SIG-M5 treated with dmso at 0.1 percent for 504 hours (cell line): ENCODE results near the gene JAK3.
"Not testable (repeated sequence)": the region's sequence is repeated elsewhere in the genome, so short reads cannot be mapped to it uniquely, and the experiment has no call there.

Experiments
- DNase-seq: peaks from one replicate; lab custom pipeline; 2025; ENCODE audit not compliant: unreplicated experiment; lab: John Stamatoyannopoulos, UW

Gene JAK3

GRCh38 chr19:17807731-17808316, 40.0 kb downstream of the JAK3 start:
- DNase-seq, result no peak

- DNase-seq, result peak; percentile 29
Observed at GRCh38 chr19:17806945-17807344, 40.8 kb downstream of the JAK3 start.

GRCh38 chr19:17805427-17805826, 42.4 kb downstream of the JAK3 start:
- no peak for DNase-seq

- peak; percentile 58 for DNase-seq
Observed at GRCh38 chr19:17803264-17803896, 44.4 kb downstream of the JAK3 start.

- no peak for DNase-seq
Observed at GRCh38 chr19:17802137-17802858, 45.5 kb downstream of the JAK3 start.

GRCh38 chr19:17798599-17798998, 49.2 kb downstream of the JAK3 start:
- not testable (repeated sequence) for DNase-seq

GRCh38 chr19:17797424-17798201, 50.2 kb downstream of the JAK3 start:
- DNase-seq, result peak; percentile 26

GRCh38 chr19:17796838-17797423, 50.9 kb downstream of the JAK3 start:
- DNase-seq, result no peak

GRCh38 chr19:17796013-17796837, 51.6 kb downstream of the JAK3 start:
- no peak for DNase-seq

GRCh38 chr19:17795495-17795856, 52.3 kb downstream of the JAK3 start:
- no peak for DNase-seq

- DNase-seq, result no peak
Observed at GRCh38 chr19:17794731-17795494, 52.9 kb downstream of the JAK3 start, which contains the start of gene B3GNT3. B3GNT3 (plus strand) TSS chr19:17795138; CDS start chr19:17807808, 12,670 bp downstream.

- no peak for DNase-seq
Observed at GRCh38 chr19:17794412-17794730, 53.4 kb downstream of the JAK3 start.

GRCh38 chr19:17790059-17790780, 57.6 kb downstream of the JAK3 start:
- DNase-seq, result no peak

- DNase-seq, result no peak
Observed at GRCh38 chr19:17788632-17789031, 59.1 kb downstream of the JAK3 start.

- no peak for DNase-seq
Observed at GRCh38 chr19:17787274-17787913, 60.4 kb downstream of the JAK3 start.

- DNase-seq, result peak; percentile 74
Observed at GRCh38 chr19:17784201-17785008, 63.4 kb downstream of the JAK3 start.

GRCh38 chr19:17783721-17784120, 64.1 kb downstream of the JAK3 start:
- not testable (repeated sequence) for DNase-seq

- no peak for DNase-seq
Observed at GRCh38 chr19:17780781-17781180, 67.0 kb downstream of the JAK3 start.
